ENCODE results near the gene AFF1. TPM values are rescaled to one million over a fixed set of nuclear protein-coding genes. Genes with fewer than 3 reads are reported as not detected.

Gene AFF1
- total RNA-seq, 1 experiment from 2014 or later, result 37.7 TPM

- no peaks in the 10 kb centered on the region for H3K9me3 Mint-ChIP-seq (ENCODE audit: low read depth, unreplicated experiment)
- DNase-seq, result no peak
- intact Hi-C loops (cut with micrococcal nuclease; ENCODE audit: unreplicated experiment), result no loop called here
- peaks cover 8% of the 10 kb centered on the region for H3K4me1 Mint-ChIP-seq (ENCODE audit: low read depth, unreplicated experiment)
- no peak for TF ChIP-seq CTCF (IDR thresholded peaks at IDR 0.05; ENCODE audit: unreplicated experiment)
- H3K36me3 Mint-ChIP-seq (ENCODE audit: insufficient read depth, unreplicated experiment), result peaks cover 5% of the 10 kb centered on the region
- CTCF ChIA-PET, result no interaction called here
- BruUV-seq (replicated peaks), result no TSS peak
- no peak overlapping the region for H3K27ac Mint-ChIP-seq (ENCODE audit: unreplicated experiment)
- H3K4me3 Mint-ChIP-seq (ENCODE audit: low read depth, unreplicated experiment), result no peak overlapping the region
- H3K27me3 Mint-ChIP-seq (ENCODE audit: unreplicated experiment), result no peaks in the 10 kb centered on the region
Observed at GRCh38 chr4:87073199-87074120, 138.6 kb downstream of the AFF1 start.

- Mint-ChIP-seq H3K27ac (ENCODE audit: unreplicated experiment) (no peak overlapping the region), H3K27me3 (ENCODE audit: unreplicated experiment) (no peaks in the 10 kb centered on the region), H3K4me1 (ENCODE audit: low read depth, unreplicated experiment) (peaks cover 12% of the 10 kb centered on the region), H3K4me3 (ENCODE audit: low read depth, unreplicated experiment) (no peak overlapping the region), H3K36me3 (ENCODE audit: insufficient read depth, unreplicated experiment) (peaks cover 5% of the 10 kb centered on the region), H3K9me3 (ENCODE audit: low read depth, unreplicated experiment) (no peaks in the 10 kb centered on the region)
- intact Hi-C loops (cut with micrococcal nuclease; ENCODE audit: unreplicated experiment), result no loop called here
- no peak for TF ChIP-seq CTCF (IDR thresholded peaks at IDR 0.05; ENCODE audit: unreplicated experiment)
- no TSS peak for BruUV-seq (replicated peaks)
- CTCF ChIA-PET, result no interaction called here
- DNase-seq, result no peak
Observed at GRCh38 chr4:87074121-87074488, 139.3 kb downstream of the AFF1 start.

- H3K27me3 Mint-ChIP-seq (ENCODE audit: unreplicated experiment), result no peaks in the 10 kb centered on the region
- H3K27ac Mint-ChIP-seq (ENCODE audit: unreplicated experiment), result no peak overlapping the region
- peaks cover 5% of the 10 kb centered on the region for H3K36me3 Mint-ChIP-seq (ENCODE audit: insufficient read depth, unreplicated experiment)
- no peak overlapping the region for H3K4me3 Mint-ChIP-seq (ENCODE audit: low read depth, unreplicated experiment)
- H3K4me1 Mint-ChIP-seq (ENCODE audit: low read depth, unreplicated experiment), result peaks cover 12% of the 10 kb centered on the region
- BruUV-seq (replicated peaks), result no TSS peak
- intact Hi-C loops (cut with micrococcal nuclease; ENCODE audit: unreplicated experiment), result no loop called here
- no peak for TF ChIP-seq CTCF (IDR thresholded peaks at IDR 0.05; ENCODE audit: unreplicated experiment)
- CTCF ChIA-PET, result no interaction called here
- H3K9me3 Mint-ChIP-seq (ENCODE audit: low read depth, unreplicated experiment), result no peaks in the 10 kb centered on the region
- DNase-seq, result no peak
Observed at GRCh38 chr4:87075876-87076275, 141.1 kb downstream of the AFF1 start.

GRCh38 chr4:87076690-87077358, 142.0 kb downstream of the AFF1 start:
- intact Hi-C loops (cut with micrococcal nuclease; ENCODE audit: unreplicated experiment), result no loop called here
- no peak overlapping the region for H3K4me3 Mint-ChIP-seq (ENCODE audit: low read depth, unreplicated experiment)
- no peak for TF ChIP-seq CTCF (IDR thresholded peaks at IDR 0.05; ENCODE audit: unreplicated experiment)
- peaks cover 12% of the 10 kb centered on the region for H3K4me1 Mint-ChIP-seq (ENCODE audit: low read depth, unreplicated experiment)
- H3K36me3 Mint-ChIP-seq (ENCODE audit: insufficient read depth, unreplicated experiment), result peaks cover 1% of the 10 kb centered on the region
- CTCF ChIA-PET, result no interaction called here
- DNase-seq, result no peak
- no peaks in the 10 kb centered on the region for H3K27me3 Mint-ChIP-seq (ENCODE audit: unreplicated experiment)
- no peak overlapping the region for H3K27ac Mint-ChIP-seq (ENCODE audit: unreplicated experiment)
- no peaks in the 10 kb centered on the region for H3K9me3 Mint-ChIP-seq (ENCODE audit: low read depth, unreplicated experiment)
- BruUV-seq (replicated peaks), result no TSS peak
